ENCODE measurements around the gene GH1.
"Not testable (repeated sequence)": the region's sequence is repeated elsewhere in the genome, so short reads cannot be mapped to it uniquely, and the experiment has no call there.

Gene GH1

DNA sequence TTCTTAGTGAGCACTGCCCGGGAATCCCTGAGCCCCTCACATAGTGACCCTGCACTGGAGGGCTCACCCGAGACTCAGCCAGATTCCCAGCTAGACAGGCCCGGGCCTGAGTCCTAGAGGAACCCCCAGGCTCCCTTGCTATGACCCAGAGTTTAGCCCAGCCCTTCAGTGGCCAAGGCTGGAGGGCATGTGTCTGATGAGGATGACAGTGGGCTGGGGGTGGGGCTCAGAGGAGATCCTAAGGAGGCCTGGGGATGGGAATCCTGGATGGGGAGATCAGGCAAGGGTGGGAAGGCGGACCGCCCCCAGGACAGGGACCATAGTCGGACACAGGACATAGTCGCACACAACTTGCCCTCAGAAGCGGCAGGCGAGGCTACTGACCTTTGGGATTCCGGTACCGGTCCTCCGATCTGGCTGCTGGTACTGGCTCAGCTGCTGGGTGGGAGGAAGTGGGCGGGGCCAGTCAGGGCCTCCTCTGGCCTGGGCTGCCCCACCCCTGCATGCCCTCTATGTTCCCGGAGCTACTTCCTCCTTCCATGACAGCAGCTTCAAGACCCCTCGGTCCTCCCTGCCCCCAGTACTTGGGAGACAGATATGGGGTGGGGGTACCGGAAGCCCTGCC is 12.4 kb upstream of the GH1 start:
- H3K4me3 ChIP-seq (ENCODE audit: low read length) = no peak overlapping the region
- H3K9ac ChIP-seq (ENCODE audit: low read depth, low read length) = no peak overlapping the region
- H3K36me3 ChIP-seq (ENCODE audit: insufficient read depth, low read depth, low read length) = no peaks in the 10 kb centered on the region
- no peaks in the 10 kb centered on the region for H3K27me3 ChIP-seq (ENCODE audit: insufficient read depth, low read length)
- H3K9me3 ChIP-seq (ENCODE audit: insufficient read depth, low read depth, low read length) = no peaks in the 10 kb centered on the region
- H3K27ac ChIP-seq (ENCODE audit: low read length) = no peak overlapping the region
- no peaks in the 10 kb centered on the region; the same call in 1 of the 2 replicates for H3K4me1 ChIP-seq (ENCODE audit: insufficient read depth, low read length)

DNA sequence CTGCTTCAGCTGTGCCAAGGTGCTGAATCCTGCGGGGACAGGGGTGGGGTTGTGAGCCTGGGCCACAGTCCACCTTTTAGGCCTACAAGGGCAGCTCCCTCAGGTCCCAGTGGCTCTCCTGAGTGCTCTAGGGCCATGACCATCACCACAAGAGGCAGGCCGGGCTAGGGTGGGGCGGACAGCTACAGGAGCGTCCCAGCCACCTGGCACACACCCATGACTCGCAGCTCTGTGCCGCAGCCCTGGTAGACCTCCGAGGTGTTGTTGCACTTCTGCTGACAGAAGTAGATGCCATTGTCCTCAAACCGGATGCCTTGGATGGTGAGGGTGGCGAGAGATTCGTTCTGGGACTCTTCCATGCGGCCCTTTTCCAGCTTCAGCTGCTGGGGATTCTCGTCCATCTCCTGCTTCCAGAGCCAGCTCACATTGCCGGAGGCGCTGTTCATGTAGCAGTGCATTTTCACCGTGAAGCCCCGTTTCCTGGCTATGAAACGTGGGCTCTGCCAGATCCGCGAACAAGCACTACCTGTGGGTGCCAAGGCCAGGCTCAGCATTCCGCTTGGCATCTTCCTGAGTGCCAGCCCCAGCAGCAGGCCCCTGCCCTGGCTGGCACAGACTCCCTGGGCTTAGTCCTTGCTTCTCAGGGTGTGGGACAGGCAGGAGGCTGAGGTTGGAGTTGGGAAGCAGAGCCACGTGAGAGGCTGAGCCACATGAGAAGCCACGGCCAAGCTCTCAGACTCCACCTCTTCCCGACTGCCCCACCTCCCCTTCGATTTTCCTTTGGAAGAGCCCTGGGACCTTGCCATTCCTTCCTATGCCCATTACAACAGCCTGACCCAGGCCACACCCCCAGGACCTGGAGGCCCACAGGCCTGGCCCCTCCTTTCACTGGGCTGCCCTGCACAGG is 11.5 kb upstream of the GH1 start:
- no peak overlapping the region for H3K9ac ChIP-seq (ENCODE audit: low read depth, low read length)
- no peak overlapping the region for H3K27ac ChIP-seq (ENCODE audit: low read length)
- H3K9me3 ChIP-seq (ENCODE audit: insufficient read depth, low read depth, low read length) = no peaks in the 10 kb centered on the region
- H3K4me3 ChIP-seq (ENCODE audit: low read length) = no peak overlapping the region
- H3K27me3 ChIP-seq (ENCODE audit: insufficient read depth, low read length) = no peaks in the 10 kb centered on the region
- H3K4me1 ChIP-seq (ENCODE audit: insufficient read depth, low read length) = no peaks in the 10 kb centered on the region; the same call in 1 of the 2 replicates
- H3K36me3 ChIP-seq (ENCODE audit: insufficient read depth, low read depth, low read length) = no peaks in the 10 kb centered on the region

DNA sequence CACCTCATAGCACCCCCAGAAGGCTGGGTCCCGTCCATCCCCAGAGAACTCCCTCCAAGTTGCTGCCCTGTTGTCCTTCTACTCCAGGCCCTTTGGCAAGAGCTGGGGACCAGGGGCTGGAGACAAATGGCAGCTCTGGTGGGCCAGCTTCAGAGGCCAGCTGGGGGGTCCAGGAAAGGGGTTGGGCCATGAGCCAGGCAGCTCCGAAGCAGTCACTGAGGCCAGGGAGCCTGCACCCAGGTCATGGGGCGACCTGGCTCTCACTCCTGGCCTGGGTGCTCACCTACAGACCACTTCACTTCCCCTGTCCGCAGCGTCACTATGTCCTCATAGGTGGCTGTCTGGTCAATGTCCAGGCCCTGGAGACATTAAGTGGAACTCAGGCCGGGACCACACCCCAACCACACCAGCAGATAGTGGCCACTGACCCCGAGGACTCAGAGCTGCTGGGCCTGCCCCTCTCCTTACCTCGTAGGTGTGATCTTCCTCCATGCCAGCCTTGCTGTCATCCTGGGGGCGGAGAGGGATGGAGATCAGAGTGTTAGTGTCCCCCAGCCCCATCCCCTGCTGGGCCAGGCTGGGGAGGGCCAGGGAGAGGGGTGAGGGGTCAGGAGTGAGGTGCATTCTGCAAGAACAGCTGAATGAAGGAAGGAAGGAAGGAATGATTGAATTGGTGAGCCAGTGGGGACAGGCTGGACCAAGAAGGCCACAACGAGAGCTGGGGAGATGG is 10.5 kb upstream of the GH1 start:
- Histone ChIP-seq H3K4me1 (ENCODE audit: insufficient read depth, low read length) (no peaks in the 10 kb centered on the region; the same call in 1 of the 2 replicates), H3K9me3 (ENCODE audit: insufficient read depth, low read depth, low read length) (no peaks in the 10 kb centered on the region), H3K36me3 (ENCODE audit: insufficient read depth, low read depth, low read length) (no peaks in the 10 kb centered on the region), H3K27me3 (ENCODE audit: insufficient read depth, low read length) (no peaks in the 10 kb centered on the region), H3K9ac (ENCODE audit: low read depth, low read length) (no peak overlapping the region), H3K4me3 (ENCODE audit: low read length) (no peak overlapping the region), H3K27ac (ENCODE audit: low read length) (no peak overlapping the region)

DNA sequence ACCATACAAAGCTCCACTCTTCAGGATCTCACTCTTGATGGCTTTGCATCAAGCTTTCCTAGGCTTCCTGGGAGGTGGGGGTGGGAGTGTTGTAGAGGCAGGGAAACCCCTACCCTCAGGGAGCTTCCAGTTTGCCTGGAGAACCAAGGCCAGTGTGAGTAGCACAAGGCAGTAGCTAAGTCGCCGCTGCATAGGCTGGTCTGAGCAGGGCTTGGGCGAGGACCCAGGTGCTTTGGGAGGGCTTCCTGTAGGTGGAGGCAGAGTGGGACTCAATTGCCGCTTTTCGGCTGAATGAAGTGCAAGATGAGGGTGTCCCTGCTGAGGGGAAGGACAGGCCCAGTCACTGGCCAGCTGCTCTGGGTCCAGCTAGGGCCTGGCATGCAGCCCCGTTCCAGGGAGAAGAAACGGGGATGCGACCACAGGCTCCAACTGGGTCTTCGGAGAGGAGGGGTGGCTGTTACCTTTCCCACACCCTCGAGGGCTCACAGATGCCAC is 9.6 kb upstream of the GH1 start:
- Histone ChIP-seq H3K27me3 (ENCODE audit: insufficient read depth, low read length) (no peaks in the 10 kb centered on the region), H3K4me3 (ENCODE audit: low read length) (no peak overlapping the region), H3K9ac (ENCODE audit: low read depth, low read length) (no peak overlapping the region), H3K36me3 (ENCODE audit: insufficient read depth, low read depth, low read length) (no peaks in the 10 kb centered on the region), H3K4me1 (ENCODE audit: insufficient read depth, low read length) (no peaks in the 10 kb centered on the region; the same call in 1 of the 2 replicates), H3K27ac (ENCODE audit: low read length) (no peak overlapping the region), H3K9me3 (ENCODE audit: insufficient read depth, low read depth, low read length) (no peaks in the 10 kb centered on the region)

DNA sequence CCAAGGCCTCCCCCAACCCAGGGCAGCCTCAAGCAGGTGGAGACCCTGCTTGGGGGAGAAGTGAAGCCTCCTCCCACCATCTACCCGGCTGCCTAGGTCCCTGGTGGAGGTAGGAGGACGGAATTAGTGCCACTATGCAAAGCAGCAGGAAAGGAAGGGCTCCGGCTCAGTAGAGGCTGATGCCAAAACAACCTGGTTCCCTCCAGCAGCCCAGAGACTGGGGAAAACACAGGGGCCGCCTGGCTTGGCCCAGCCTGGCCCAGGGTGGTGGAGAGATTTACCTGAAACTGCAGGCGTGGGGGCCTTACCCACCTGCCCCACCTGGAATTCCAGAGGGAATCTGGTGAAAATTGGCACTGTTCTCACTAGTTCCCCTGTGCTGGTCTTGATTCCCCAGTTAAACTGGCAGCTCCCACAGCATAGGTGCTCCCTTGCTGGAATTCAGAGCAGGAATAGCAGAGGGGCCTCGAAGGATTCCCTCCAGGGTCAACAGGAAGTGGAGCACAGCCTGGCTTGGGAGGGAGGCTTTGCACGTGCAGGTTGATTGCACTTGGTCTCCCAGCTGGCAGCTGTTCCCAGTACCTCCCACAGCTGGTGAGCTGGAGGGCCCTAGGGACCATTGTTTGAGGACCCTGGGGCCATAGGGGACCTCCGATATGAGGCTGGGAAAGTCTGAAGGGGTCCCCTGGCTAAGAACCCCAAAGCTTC is 9.0 kb upstream of the GH1 start:
- Histone ChIP-seq H3K9ac (ENCODE audit: low read depth, low read length) (no peak overlapping the region), H3K27ac (ENCODE audit: low read length) (no peak overlapping the region), H3K36me3 (ENCODE audit: insufficient read depth, low read depth, low read length) (no peaks in the 10 kb centered on the region), H3K4me3 (ENCODE audit: low read length) (no peak overlapping the region), H3K4me1 (ENCODE audit: insufficient read depth, low read length) (no peaks in the 10 kb centered on the region; the same call in 1 of the 2 replicates), H3K27me3 (ENCODE audit: insufficient read depth, low read length) (no peaks in the 10 kb centered on the region), H3K9me3 (ENCODE audit: insufficient read depth, low read depth, low read length) (no peaks in the 10 kb centered on the region)

DNA sequence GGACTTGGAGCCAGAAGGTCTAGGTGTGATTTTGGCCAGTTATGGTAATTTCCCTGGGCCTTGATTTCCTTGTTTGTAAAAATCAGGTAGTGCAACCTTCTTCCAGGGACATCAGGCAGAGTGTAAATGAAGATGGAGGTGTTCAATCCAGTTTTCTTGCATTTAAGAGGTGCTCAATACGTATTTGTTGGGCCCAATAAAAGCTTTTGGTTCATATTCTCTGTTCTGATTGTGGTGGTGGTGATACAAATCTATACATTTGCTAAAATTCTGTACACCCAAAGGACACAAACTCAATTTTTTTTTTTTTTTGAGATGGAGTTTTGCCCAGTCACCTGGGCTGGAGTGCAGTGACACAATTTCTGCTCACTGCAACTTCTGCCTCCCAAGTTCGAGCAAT is 7.5 kb upstream of the GH1 start:
- H3K9me3 ChIP-seq (ENCODE audit: insufficient read depth, low read depth, low read length) = no peaks in the 10 kb centered on the region
- H3K4me3 ChIP-seq (ENCODE audit: low read length) = no peak overlapping the region
- no peaks in the 10 kb centered on the region for H3K27me3 ChIP-seq (ENCODE audit: insufficient read depth, low read length)
- no peak overlapping the region for H3K27ac ChIP-seq (ENCODE audit: low read length)
- H3K36me3 ChIP-seq (ENCODE audit: insufficient read depth, low read depth, low read length) = no peaks in the 10 kb centered on the region
- H3K4me1 ChIP-seq (ENCODE audit: insufficient read depth, low read length) = no peaks in the 10 kb centered on the region; the same call in 1 of the 2 replicates
- H3K9ac ChIP-seq (ENCODE audit: low read depth, low read length) = no peak overlapping the region

DNA sequence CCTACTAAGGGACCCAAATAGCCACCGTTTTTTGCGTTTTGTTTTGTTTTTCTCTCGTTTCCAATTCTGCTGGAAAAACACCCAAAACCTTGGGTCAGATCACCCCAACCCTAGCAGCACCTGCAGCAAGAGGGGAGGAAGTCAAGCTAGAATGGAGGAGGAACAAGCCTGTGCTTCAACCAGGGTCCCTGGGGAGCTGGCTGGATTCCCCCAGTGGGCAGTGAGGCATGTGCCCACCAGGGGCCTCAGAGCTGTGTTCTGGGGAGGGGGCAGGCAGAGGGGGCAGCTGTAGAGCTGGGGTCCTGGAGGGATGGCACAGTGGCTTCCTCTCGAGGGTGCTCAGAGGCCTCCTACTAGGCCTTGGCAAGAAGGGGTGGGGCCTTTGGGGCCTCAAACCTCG is 7.0 kb upstream of the GH1 start:
- Histone ChIP-seq H3K27ac (ENCODE audit: low read length) (no peak overlapping the region), H3K36me3 (ENCODE audit: insufficient read depth, low read depth, low read length) (no peaks in the 10 kb centered on the region), H3K9me3 (ENCODE audit: insufficient read depth, low read depth, low read length) (no peaks in the 10 kb centered on the region), H3K4me3 (ENCODE audit: low read length) (no peak overlapping the region), H3K4me1 (ENCODE audit: insufficient read depth, low read length) (no peaks in the 10 kb centered on the region), H3K27me3 (ENCODE audit: insufficient read depth, low read length) (no peaks in the 10 kb centered on the region), H3K9ac (ENCODE audit: low read depth, low read length) (no peak overlapping the region)

DNA sequence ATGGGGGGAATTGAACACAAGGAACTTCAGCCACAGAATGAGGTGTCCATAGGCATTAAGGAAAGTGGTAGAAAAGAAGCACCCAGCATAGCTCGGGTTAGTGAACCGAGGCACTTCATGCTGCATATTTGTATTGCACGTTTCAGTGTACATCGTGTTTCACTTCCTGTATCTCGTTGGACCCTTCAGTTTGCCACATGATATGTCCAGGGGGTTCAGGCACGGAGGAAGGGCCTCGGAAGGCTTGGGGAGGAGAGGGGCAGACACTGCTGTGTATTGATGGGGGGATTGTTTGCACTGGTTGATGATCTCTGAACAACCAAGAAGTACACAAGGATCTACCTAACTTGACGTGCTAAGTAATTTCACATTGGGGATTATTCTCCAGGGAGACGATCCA is 3.8 kb upstream of the GH1 start:
- not testable (repeated sequence) for H3K9me3 ChIP-seq (ENCODE audit: insufficient read depth, low read depth, low read length); H3K36me3 ChIP-seq (ENCODE audit: insufficient read depth, low read depth, low read length); H3K9ac ChIP-seq (ENCODE audit: low read depth, low read length); H3K27ac ChIP-seq (ENCODE audit: low read length); H3K4me1 ChIP-seq (ENCODE audit: insufficient read depth, low read length); H3K27me3 ChIP-seq (ENCODE audit: insufficient read depth, low read length); H3K4me3 ChIP-seq (ENCODE audit: low read length)

DNA sequence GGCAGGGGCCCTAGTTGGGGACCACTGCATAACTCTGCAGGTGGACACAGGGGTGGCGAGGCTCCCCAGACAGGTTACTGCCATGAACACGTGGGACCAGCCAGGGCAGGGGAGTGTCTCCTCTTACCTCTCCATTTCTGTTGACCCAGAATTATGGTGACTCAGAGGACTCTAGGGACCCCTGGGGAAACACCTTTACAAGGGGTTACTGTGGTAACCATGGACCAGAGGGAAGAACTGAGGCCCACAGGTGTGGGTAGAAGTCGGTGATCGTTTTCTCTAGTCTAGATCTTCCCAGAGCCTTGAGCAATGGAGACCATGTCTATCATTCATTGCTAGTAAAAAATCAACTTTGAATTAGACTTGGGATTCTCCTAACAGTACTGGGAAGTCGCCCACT is 2.1 kb upstream of the GH1 start:
- H3K27me3 ChIP-seq (ENCODE audit: insufficient read depth, low read length); H3K9me3 ChIP-seq (ENCODE audit: insufficient read depth, low read depth, low read length); H3K4me3 ChIP-seq (ENCODE audit: low read length); H3K27ac ChIP-seq (ENCODE audit: low read length); H3K36me3 ChIP-seq (ENCODE audit: insufficient read depth, low read depth, low read length); H3K4me1 ChIP-seq (ENCODE audit: insufficient read depth, low read length); H3K9ac ChIP-seq (ENCODE audit: low read depth, low read length): not testable (repeated sequence)

DNA sequence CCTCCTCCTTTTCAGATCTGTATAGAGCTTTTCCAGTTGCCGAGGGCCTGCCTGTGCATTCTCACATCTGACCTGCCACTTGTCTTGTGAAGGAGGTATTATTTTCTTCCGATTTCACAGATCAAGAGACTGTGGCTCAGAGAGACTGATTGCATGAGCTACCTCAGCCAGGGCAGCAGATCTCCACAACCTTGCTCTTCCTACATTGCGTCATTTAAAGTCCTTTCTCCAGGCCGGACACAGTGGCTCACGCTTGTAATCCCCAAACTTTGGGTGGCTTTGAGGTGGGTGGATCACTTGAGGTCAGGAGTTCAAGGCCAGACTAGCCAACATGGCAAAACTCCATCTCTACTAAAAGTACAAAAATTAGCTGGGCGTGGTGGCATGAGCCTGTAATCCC is 1.4 kb upstream of the GH1 start:
- not testable (repeated sequence) for H3K4me1 ChIP-seq (ENCODE audit: insufficient read depth, low read length); H3K9me3 ChIP-seq (ENCODE audit: insufficient read depth, low read depth, low read length); H3K9ac ChIP-seq (ENCODE audit: low read depth, low read length); H3K27ac ChIP-seq (ENCODE audit: low read length); H3K36me3 ChIP-seq (ENCODE audit: insufficient read depth, low read depth, low read length); H3K27me3 ChIP-seq (ENCODE audit: insufficient read depth, low read length); H3K4me3 ChIP-seq (ENCODE audit: low read length)

DNA sequence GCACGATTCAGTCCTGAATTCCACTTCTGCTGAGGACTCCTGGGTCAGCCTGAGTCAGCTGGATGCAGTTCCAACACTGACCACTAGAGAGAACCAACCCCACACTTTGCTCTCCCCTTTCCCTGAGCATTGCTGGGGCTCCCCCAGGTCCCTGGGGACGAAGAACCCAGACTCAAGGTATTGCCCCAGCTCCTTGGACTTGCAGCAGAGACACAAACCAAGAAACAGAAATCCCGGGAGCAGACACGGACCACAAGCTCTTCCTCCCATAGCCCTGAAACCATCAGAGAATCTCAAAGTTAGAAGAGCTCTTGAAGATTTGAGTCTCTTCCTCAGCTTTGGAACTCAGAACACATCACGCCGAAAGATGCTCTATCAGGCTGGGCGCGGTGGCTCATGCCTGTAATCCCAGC is 678 bp upstream of the GH1 start:
- Histone ChIP-seq H3K4me3 (ENCODE audit: low read length) (no peak overlapping the region), H3K36me3 (ENCODE audit: insufficient read depth, low read depth, low read length) (no peaks in the 10 kb centered on the region), H3K9me3 (ENCODE audit: insufficient read depth, low read depth, low read length) (no peaks in the 10 kb centered on the region), H3K27ac (ENCODE audit: low read length) (no peak overlapping the region), H3K4me1 (ENCODE audit: insufficient read depth, low read length) (peaks cover 4% of the 10 kb centered on the region; the same call in 1 of the 2 replicates), H3K27me3 (ENCODE audit: insufficient read depth, low read length) (no peaks in the 10 kb centered on the region; the same call in 1 of the 2 replicates), H3K9ac (ENCODE audit: low read depth, low read length) (no peak overlapping the region)

Measured in iPS-20b (cell line).